A549 treated with CpdA at 1 μM for 4 hours (cell line): ENCODE results near the gene PM20D1. TPM values are rescaled to one million over a fixed set of nuclear protein-coding genes. Genes with fewer than 3 reads are reported as not detected.

Experiments used
- total RNA-seq: library from RNA; stranded (reverse); fragments of 200-300 nt; extraction: Qiagen RNA extraction; gene quantifications from 5 replicates; pipeline ENCODE4 v1.2.3, GENCODE V29; 2022; ENCODE audit warnings: low read depth

PM20D1 gene
- not detected in 5 replicates for total RNA-seq

DNA sequence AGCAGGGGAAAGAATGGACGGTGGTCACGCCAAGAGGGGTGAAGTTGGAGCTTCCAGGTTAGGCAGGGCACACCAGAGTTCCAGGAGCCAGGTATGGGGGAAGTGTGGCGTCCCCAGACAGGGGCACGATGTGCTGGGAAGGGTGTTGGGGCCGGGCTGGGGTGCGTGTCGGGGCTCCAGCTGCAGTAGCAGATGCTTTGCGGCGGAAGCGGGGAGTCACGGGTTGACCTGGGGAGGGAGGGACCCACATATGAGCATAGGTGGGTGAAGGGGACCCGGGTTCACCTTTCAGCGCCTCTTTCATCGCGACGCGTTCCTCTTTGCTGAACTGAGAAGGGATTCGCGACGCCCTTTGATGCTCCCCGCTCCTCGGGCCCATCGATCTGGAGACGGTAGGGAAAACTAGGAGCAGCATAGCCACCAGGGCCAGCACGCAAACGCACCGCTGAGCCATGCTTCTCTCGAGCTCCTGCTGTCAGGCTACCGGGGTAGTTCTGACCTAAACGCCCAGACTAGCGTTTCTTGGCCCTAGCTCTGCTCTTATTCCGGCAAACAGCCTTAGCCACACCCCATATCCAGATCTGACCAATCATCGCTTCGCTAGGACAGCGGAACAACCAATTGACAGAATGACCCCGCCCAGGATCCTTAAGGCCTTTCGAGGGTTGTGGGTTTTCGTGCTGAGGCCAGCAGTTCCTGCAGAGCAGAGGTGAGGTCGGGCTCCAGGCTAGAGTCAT lies at the start of gene PM20D1:
TSS of gene PM20D1 (minus strand) at position 514 of the 737 bp plus-strand sequence. CDS start at position 454, 60 bp downstream.

GRCh38 chr1:205812878-205813754 lies 36.8 kb downstream of the PM20D1 start, which contains the start of gene SLC41A1:
TSS of gene SLC41A1 (minus strand) at chr1:205813198. CDS start at chr1:205810441, 2,757 bp downstream.

Other genes starting within 250 kb of the PM20D1 start
- 6.7 to 8.0 TPM (median 7.7 TPM) in 5 replicates for gene ELK4, start 218.1 kb downstream of the PM20D1 start, total RNA-seq
- gene SLC45A3, start 169.6 kb downstream of the PM20D1 start, total RNA-seq = 4.9 to 7.3 TPM (median 6.8 TPM) in 5 replicates
- 90.8 to 172 TPM (median 107 TPM) in 5 replicates for gene NUCKS1, start 100.0 kb downstream of the PM20D1 start, total RNA-seq
- 12.2 to 14.4 TPM (median 13.3 TPM) in 5 replicates for gene RAB29, start 74.7 kb downstream of the PM20D1 start, total RNA-seq
- 22.7 to 30.9 TPM (median 24.2 TPM) in 5 replicates for gene SLC41A1, start 36.9 kb downstream of the PM20D1 start, total RNA-seq
- 0.06 to 0.09 TPM (median 0.06 TPM) in 4 of 5 replicates, not detected in the other for gene SLC26A9, start 93.3 kb upstream of the PM20D1 start, total RNA-seq
- 1.2 to 2.3 TPM (median 1.5 TPM) in 5 replicates for gene RAB7B, start 153.3 kb upstream of the PM20D1 start, total RNA-seq
- not detected in 5 replicates for gene CTSE, start 173.8 kb upstream of the PM20D1 start, total RNA-seq
- gene RHEX, start 203.0 kb upstream of the PM20D1 start, total RNA-seq = not detected in 5 replicates